HAP-1 (cell line): Measurements from ENCODE around the gene CDKAL1.

Source experiments
- DNase-seq, 2 experiments: peaks; one replicate each; pipeline ENCODE4 v3.0.0-alpha.2; 2016 to 2020; ENCODE audit warnings: low spot score in 2 of 2
- H3K27me3 ChIP-seq: fragments of 250-450 bp; sonication (Bioruptor Pico); 2 replicates; pipeline ENCODE4 v1.5.1; 2020; ENCODE audit warnings: low read depth, mild to moderate bottlenecking, moderate library complexity
- H3K36me3 ChIP-seq: fragments of 250-450 bp; sonication (Bioruptor Pico); replicated peaks from 2 replicates; pipeline ENCODE4 v1.5.1; 2020; ENCODE audit warnings: mild to moderate bottlenecking
- H3K4me1 ChIP-seq: fragments of 250-450 bp; sonication (Bioruptor Pico); 2 replicates; pipeline ENCODE4 v1.5.1; 2020; ENCODE audit warnings: mild to moderate bottlenecking
- H3K4me3 ChIP-seq: fragments of 250-450 bp; sonication (Bioruptor Pico); 2 replicates; pipeline ENCODE4 v1.5.1; 2020; ENCODE audit warnings: mild to moderate bottlenecking, moderate library complexity
- H3K9me3 ChIP-seq: fragments of 250-450 bp; sonication (Bioruptor Pico); 2 replicates; pipeline ENCODE4 v1.5.1; 2020; ENCODE audit warnings: mild to moderate bottlenecking, moderate library complexity
- in situ Hi-C: fragments of 300-500 bp; cut with MboI; formaldehyde crosslinking; loops from 3 replicates; pipeline ENCODE4 v1.14.3; 2020; ENCODE audit warnings: low sequenced_read_pairs, inconsistent platforms, mixed read lengths

The CDKAL1 gene

GRCh38 chr6:20943922-20944321, 409.7 kb downstream of the CDKAL1 start:
- in situ Hi-C loops: no loop called here
- no peak for DNase-seq
- H3K9me3 ChIP-seq: peaks cover 3% of the 10 kb centered on the region; the same call in 1 of the 2 replicates

GRCh38 chr6:20946022-20946421, 411.8 kb downstream of the CDKAL1 start:
- Histone ChIP-seq H3K4me1 (no peaks in the 10 kb centered on the region), H3K9me3 (peaks cover 3% of the 10 kb centered on the region; the same call in 1 of the 2 replicates), H3K36me3 (no peaks in the 10 kb centered on the region), H3K4me3 (no peak overlapping the region), H3K27me3 (no peaks in the 10 kb centered on the region)
- in situ Hi-C loops: no loop called here
- DNase-seq: no peak

More at GRCh38 chr6:20943922-20944321, 409.7 kb downstream of the CDKAL1 start:
- Histone ChIP-seq H3K4me3 (no peak overlapping the region), H3K4me1 (peaks cover 6% of the 10 kb centered on the region), H3K36me3 (no peaks in the 10 kb centered on the region), H3K27me3 (no peaks in the 10 kb centered on the region)

GRCh38 chr6:20946890-20947289, 412.6 kb downstream of the CDKAL1 start:
- no peak for DNase-seq
- in situ Hi-C loops: no loop called here
- peaks cover 3% of the 10 kb centered on the region; the same call in 1 of the 2 replicates for H3K9me3 ChIP-seq
- H3K4me3 ChIP-seq: no peak overlapping the region
- no peaks in the 10 kb centered on the region for H3K27me3 ChIP-seq
- H3K4me1 ChIP-seq: no peaks in the 10 kb centered on the region
- no peaks in the 10 kb centered on the region for H3K36me3 ChIP-seq

GRCh38 chr6:20947977-20948376, 413.7 kb downstream of the CDKAL1 start:
- Histone ChIP-seq H3K4me3 (no peak overlapping the region), H3K4me1 (peaks cover 5% of the 10 kb centered on the region), H3K36me3 (no peaks in the 10 kb centered on the region), H3K27me3 (no peaks in the 10 kb centered on the region), H3K9me3 (peaks cover 3% of the 10 kb centered on the region; the same call in 1 of the 2 replicates)
- no peak for DNase-seq
- in situ Hi-C loops: no loop called here

DNA sequence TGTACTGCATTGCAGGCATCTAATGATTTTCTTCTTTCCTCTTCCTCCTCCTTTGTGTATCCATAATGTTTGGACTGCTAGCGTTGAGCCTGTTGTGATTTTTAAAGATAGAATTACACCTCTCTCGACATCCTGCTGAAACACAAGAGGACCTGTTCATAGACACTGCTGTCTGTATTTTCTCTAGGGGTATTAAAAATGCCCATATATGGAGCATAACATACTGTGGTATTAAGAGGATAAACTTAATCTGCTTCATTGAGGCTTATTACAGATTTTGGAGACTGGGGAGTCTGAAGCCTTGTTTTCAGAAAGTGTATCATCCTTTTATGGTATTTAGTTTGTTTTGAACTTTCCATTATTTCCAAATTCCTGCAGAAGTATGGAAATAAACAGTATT, 414.3 kb downstream of the CDKAL1 start:
- H3K9me3 ChIP-seq: no peaks in the 10 kb centered on the region; the same call in 1 of the 2 replicates
- no peaks in the 10 kb centered on the region for H3K36me3 ChIP-seq
- H3K27me3 ChIP-seq: no peaks in the 10 kb centered on the region
- peaks cover 10% of the 10 kb centered on the region for H3K4me1 ChIP-seq
- in situ Hi-C loops: no loop called here
- DNase-seq: no peak
- no peak overlapping the region for H3K4me3 ChIP-seq

GRCh38 chr6:20949138-20949537, 414.9 kb downstream of the CDKAL1 start:
- DNase-seq: no peak
- Histone ChIP-seq H3K4me1 (peaks cover 16% of the 10 kb centered on the region), H3K4me3 (no peak overlapping the region), H3K36me3 (no peaks in the 10 kb centered on the region), H3K27me3 (no peaks in the 10 kb centered on the region), H3K9me3 (no peaks in the 10 kb centered on the region)
- in situ Hi-C loops: no loop called here

DNA sequence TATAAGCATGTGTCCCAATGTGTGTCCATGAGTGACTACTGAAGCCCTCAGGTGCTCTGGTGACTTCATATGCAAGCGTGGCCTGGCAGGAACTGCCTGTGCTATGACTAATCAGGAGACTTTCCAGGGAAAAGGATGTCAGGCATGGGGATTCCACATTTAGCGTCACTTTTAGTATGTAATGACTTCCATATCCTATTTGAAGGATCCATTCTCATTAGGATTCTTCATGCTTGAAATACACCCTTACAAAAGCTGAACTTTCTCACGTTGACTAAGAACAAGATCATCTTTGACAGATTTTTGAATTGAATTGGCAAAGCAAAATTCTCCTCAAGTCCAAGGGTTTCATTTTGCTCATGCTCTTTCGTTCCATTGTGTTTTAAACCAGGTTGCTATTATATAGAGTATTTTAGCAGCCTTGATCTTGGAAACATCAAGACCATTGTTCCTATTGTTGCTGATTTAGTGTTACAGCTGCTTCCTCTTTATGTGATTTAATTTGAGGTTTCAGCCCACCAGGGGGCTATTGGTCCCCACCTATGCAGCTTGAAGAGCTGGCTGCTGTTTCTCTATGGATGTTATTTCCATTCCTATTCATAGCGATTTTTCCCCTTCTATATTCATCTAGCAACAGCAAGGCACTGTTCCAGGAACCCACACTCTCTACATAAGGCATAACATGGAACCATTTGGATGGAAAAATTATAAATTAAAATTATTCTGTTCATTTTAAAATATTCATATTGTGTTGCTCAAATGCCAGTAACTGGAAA, 418.6 kb downstream of the CDKAL1 start:
- Histone ChIP-seq H3K4me1 (peaks cover 29% of the 10 kb centered on the region), H3K9me3 (no peaks in the 10 kb centered on the region), H3K4me3 (no peak overlapping the region), H3K27me3 (no peaks in the 10 kb centered on the region), H3K36me3 (no peaks in the 10 kb centered on the region)
- peak; percentile 61 to 75 for DNase-seq
- in situ Hi-C loops: loop anchor here (25.0 kb wide), 1 partner anchor 634 kb away; the partner anchor contains the start of gene SOX4

DNA sequence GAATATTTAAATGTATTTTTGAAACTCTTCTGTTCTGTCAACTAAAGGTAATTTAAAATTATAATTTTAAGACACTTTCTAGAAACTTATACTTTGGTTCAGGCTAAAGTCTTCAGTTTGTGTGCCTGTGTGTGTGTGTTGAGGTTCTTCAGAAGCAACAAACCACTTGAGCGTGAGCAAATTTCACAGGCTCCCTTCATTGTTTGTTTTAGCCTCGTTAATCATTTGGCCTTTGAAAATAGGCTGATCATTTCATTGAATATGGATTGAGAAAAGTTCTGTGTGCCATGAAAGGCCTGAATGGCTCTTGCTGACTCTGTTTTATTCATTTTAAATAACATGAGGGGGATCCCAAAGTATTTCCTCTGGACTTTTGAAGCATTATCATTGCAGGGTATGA, 420.1 kb downstream of the CDKAL1 start:
- H3K4me1 ChIP-seq: peaks cover 29% of the 10 kb centered on the region
- DNase-seq: peak; percentile 10 to 51
- H3K4me3 ChIP-seq: no peak overlapping the region
- no peaks in the 10 kb centered on the region for H3K9me3 ChIP-seq
- H3K27me3 ChIP-seq: no peaks in the 10 kb centered on the region
- H3K36me3 ChIP-seq: no peaks in the 10 kb centered on the region
- in situ Hi-C loops: loop anchor here (25.0 kb wide), 1 partner anchor 633 kb away; the partner anchor contains the start of gene SOX4

DNA sequence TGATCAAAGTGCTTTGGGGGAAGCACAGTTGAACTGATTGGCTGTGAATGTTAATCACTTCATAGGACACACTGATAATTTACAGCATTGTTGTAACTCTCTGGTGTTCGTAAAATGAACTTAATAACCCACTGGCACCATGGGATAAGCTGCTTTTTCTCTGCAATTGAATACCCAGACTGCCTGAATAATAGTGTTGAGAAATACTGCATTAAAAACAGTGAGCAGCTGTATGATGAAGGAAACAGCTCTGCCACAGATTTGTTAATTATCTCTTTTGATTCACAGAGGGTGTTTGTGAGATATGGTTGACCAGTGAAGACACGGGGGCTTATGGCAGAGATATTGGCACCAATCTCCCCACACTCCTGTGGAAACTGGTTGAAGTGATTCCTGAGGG, 420.9 kb downstream of the CDKAL1 start:
- H3K27me3 ChIP-seq: no peaks in the 10 kb centered on the region
- DNase-seq: peak in 1 of 2 experiments; percentile 46
- peaks cover 29% of the 10 kb centered on the region for H3K4me1 ChIP-seq
- H3K36me3 ChIP-seq: no peaks in the 10 kb centered on the region
- H3K4me3 ChIP-seq: no peak overlapping the region
- in situ Hi-C loops: loop anchor here (25.0 kb wide), 1 partner anchor 632 kb away; the partner anchor contains the start of gene SOX4
- no peaks in the 10 kb centered on the region for H3K9me3 ChIP-seq

GRCh38 chr6:20955751-20956150, 421.5 kb downstream of the CDKAL1 start:
- H3K4me1 ChIP-seq: peaks cover 29% of the 10 kb centered on the region
- in situ Hi-C loops: loop anchor here (25.0 kb wide), 1 partner anchor 632 kb away; the partner anchor contains the start of gene SOX4

GRCh38 chr6:20960067-20960466, 425.8 kb downstream of the CDKAL1 start:
- in situ Hi-C loops: loop anchor here (25.0 kb wide), 1 partner anchor 627 kb away; the partner anchor contains the start of gene SOX4
- Histone ChIP-seq H3K27me3 (no peaks in the 10 kb centered on the region), H3K36me3 (no peaks in the 10 kb centered on the region), H3K4me3 (no peak overlapping the region), H3K9me3 (no peaks in the 10 kb centered on the region), H3K4me1 (peaks cover 3% of the 10 kb centered on the region; the same call in 1 of the 2 replicates)
- no peak for DNase-seq

More at GRCh38 chr6:20955751-20956150, 421.5 kb downstream of the CDKAL1 start:
- Histone ChIP-seq H3K9me3 (no peaks in the 10 kb centered on the region), H3K36me3 (no peaks in the 10 kb centered on the region), H3K4me3 (no peak overlapping the region), H3K27me3 (no peaks in the 10 kb centered on the region)
- DNase-seq: no peak

DNA sequence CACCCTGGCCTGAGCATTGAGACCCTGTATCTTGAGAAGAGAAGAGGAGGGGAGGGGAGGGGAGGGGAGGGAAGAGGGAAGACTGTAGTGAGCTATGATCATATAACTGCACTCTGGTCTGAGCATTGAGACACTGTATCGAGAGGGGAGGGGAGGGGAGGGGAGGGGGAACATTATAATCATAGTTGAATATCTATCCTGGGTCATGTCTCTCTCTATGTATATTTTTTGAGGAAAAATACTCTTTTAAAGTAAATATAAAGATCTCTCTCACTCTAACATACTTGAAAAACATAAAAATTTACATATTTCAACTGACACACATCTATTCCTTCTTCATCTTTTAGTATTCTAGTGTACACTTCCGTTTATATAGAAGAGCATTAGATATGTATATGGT, 431.0 kb downstream of the CDKAL1 start:
- H3K4me1 ChIP-seq: peaks cover 8% of the 10 kb centered on the region
- no peaks in the 10 kb centered on the region for H3K27me3 ChIP-seq
- in situ Hi-C loops: loop anchor here (25.0 kb wide), 1 partner anchor 622 kb away; the partner anchor contains the start of gene SOX4
- DNase-seq: no peak
- no peaks in the 10 kb centered on the region; the same call in 1 of the 2 replicates for H3K36me3 ChIP-seq
- no peak overlapping the region for H3K4me3 ChIP-seq
- no peaks in the 10 kb centered on the region for H3K9me3 ChIP-seq

GRCh38 chr6:20965915-20966314, 431.7 kb downstream of the CDKAL1 start:
- Histone ChIP-seq H3K4me3 (no peak overlapping the region), H3K36me3 (no peaks in the 10 kb centered on the region; the same call in 1 of the 2 replicates), H3K27me3 (no peaks in the 10 kb centered on the region), H3K4me1 (peaks cover 8% of the 10 kb centered on the region), H3K9me3 (no peaks in the 10 kb centered on the region)
- in situ Hi-C loops: loop anchor here (25.0 kb wide), 1 partner anchor 621 kb away; the partner anchor contains the start of gene SOX4
- DNase-seq: no peak

GRCh38 chr6:20969551-20969950, 435.3 kb downstream of the CDKAL1 start:
- no peaks in the 10 kb centered on the region for H3K27me3 ChIP-seq

More at GRCh38 chr6:20969551-20969950, 435.3 kb downstream of the CDKAL1 start:
- DNase-seq: no peak
- in situ Hi-C loops: loop anchor here (25.0 kb wide), 1 partner anchor 618 kb away; the partner anchor contains the start of gene SOX4
- Histone ChIP-seq H3K4me3 (no peak overlapping the region), H3K36me3 (no peaks in the 10 kb centered on the region; the same call in 1 of the 2 replicates), H3K4me1 (peaks cover 8% of the 10 kb centered on the region), H3K9me3 (no peaks in the 10 kb centered on the region)
